ENCODE data around the gene ASB6. TPM values are rescaled to one million over a fixed set of nuclear protein-coding genes. Genes with fewer than 3 reads are reported as not detected.

Gene ASB6
- total RNA-seq, 1 donor from 2014 or later, result 9.2 TPM

- H3K27me3 Mint-ChIP-seq (ENCODE audit: insufficient read depth, low read depth), result peaks cover 18% of the 10 kb centered on the region
- peak overlapping the region; percentile 18 for H3K4me2 ChIP-seq
- H3K9me3 Mint-ChIP-seq, result no peaks in the 10 kb centered on the region
- no peaks in the 10 kb centered on the region for H3K36me3 Mint-ChIP-seq
- peak overlapping the region; percentile 98 for H3K27ac Mint-ChIP-seq
- no peaks in the 10 kb centered on the region for H3K36me3 ChIP-seq
- no peak overlapping the region for H3K9ac ChIP-seq
- no peak overlapping the region for H3K4me3 ChIP-seq
- no peaks in the 10 kb centered on the region for H4K20me1 ChIP-seq (ENCODE audit: low read depth)
- H3K27ac ChIP-seq, result no peak overlapping the region
- H3K27me3 ChIP-seq, result no peaks in the 10 kb centered on the region
- no peak overlapping the region for H3K4me3 Mint-ChIP-seq
- H3K9me3 ChIP-seq (ENCODE audit: low read depth), result no peaks in the 10 kb centered on the region
- H3K79me2 ChIP-seq (ENCODE audit: low read depth), result no peaks in the 10 kb centered on the region
- peak; percentile 46 for DNase-seq (ENCODE audit: low spot score)
- H2AFZ ChIP-seq (replicated peaks), result no peak overlapping the region
- peaks cover 7% of the 10 kb centered on the region for H3K4me1 ChIP-seq
- peaks cover 23% of the 10 kb centered on the region for H3K4me1 Mint-ChIP-seq
- no peaks in the 10 kb centered on the region for H3F3A ChIP-seq (ENCODE audit: low read depth)
- no peak for TF ChIP-seq EZH2phosphoT487 (IDR thresholded peaks at IDR 0.05)
- TF ChIP-seq EZH2 (IDR thresholded peaks at IDR 0.05), result no peak
- no peak for TF ChIP-seq CTCF (IDR thresholded peaks at IDR 0.05)
These were observed 35.5 kb upstream of the ASB6 start for GRCh38 chr9:129677456-129677855.

GRCh38 chr9:129676975-129677374 lies 35.0 kb upstream of the ASB6 start:
- Mint-ChIP-seq H3K27ac (peak overlapping the region; percentile 94), H3K27me3 (ENCODE audit: insufficient read depth, low read depth) (peaks cover 16% of the 10 kb centered on the region), H3K9me3 (no peaks in the 10 kb centered on the region), H3K4me1 (peaks cover 23% of the 10 kb centered on the region), H3K36me3 (no peaks in the 10 kb centered on the region), H3K4me3 (no peak overlapping the region)
- H3K79me2 ChIP-seq (ENCODE audit: low read depth), result no peaks in the 10 kb centered on the region
- TF ChIP-seq EZH2 (IDR thresholded peaks at IDR 0.05) (no peak), EZH2phosphoT487 (IDR thresholded peaks at IDR 0.05) (no peak), CTCF (IDR thresholded peaks at IDR 0.05) (no peak)
- no peak overlapping the region for H3K27ac ChIP-seq
- no peak overlapping the region for H3K9ac ChIP-seq
- no peaks in the 10 kb centered on the region for H3K9me3 ChIP-seq (ENCODE audit: low read depth)
- H3K4me2 ChIP-seq, result no peak overlapping the region
- no peak overlapping the region for H2AFZ ChIP-seq (replicated peaks)
- DNase-seq (ENCODE audit: low spot score), result no peak
- no peaks in the 10 kb centered on the region for H3F3A ChIP-seq (ENCODE audit: low read depth)
- H3K4me3 ChIP-seq, result no peak overlapping the region
- H3K36me3 ChIP-seq, result no peaks in the 10 kb centered on the region
- peaks cover 7% of the 10 kb centered on the region for H3K4me1 ChIP-seq
- no peaks in the 10 kb centered on the region for H3K27me3 ChIP-seq
- H4K20me1 ChIP-seq (ENCODE audit: low read depth), result no peaks in the 10 kb centered on the region

DNA sequence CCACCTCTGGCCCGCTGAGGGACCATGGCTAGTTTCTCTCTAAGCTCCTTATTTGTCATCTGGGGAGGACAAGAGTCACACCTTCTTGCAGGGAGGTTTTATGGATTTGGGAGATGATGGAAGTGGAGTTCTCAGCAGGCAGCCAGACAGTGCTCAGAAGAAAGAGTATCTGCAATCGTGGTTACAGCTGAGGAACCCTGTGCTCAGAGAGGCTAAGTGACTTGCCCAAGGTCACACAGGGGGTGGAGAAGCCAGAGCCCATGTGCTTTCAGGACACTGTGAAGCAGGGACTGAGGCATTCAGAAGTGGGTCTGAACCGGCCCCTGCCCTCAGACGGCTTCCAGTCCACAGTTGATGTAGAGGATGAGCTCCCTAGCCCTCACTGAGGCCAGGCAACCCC lies 34.3 kb upstream of the ASB6 start:
- Histone ChIP-seq H3K27me3 (no peaks in the 10 kb centered on the region), H3K79me2 (ENCODE audit: low read depth) (no peaks in the 10 kb centered on the region)
- TF ChIP-seq EZH2phosphoT487 (IDR thresholded peaks at IDR 0.05) (no peak), EZH2 (IDR thresholded peaks at IDR 0.05) (no peak), CTCF (IDR thresholded peaks at IDR 0.05) (no peak)

More for the DNA sequence above, 34.3 kb upstream of the ASB6 start:
- H3K4me1 ChIP-seq, result peaks cover 7% of the 10 kb centered on the region
- H3K4me3 ChIP-seq, result no peak overlapping the region
- no peak overlapping the region for H3K27ac Mint-ChIP-seq
- H3K9ac ChIP-seq, result no peak overlapping the region
- H3K4me3 Mint-ChIP-seq, result no peak overlapping the region
- DNase-seq (ENCODE audit: low spot score), result no peak
- H3K9me3 Mint-ChIP-seq, result no peaks in the 10 kb centered on the region
- H3F3A ChIP-seq (ENCODE audit: low read depth), result no peaks in the 10 kb centered on the region
- H3K36me3 Mint-ChIP-seq, result no peaks in the 10 kb centered on the region
- H3K4me2 ChIP-seq, result no peak overlapping the region
- peaks cover 23% of the 10 kb centered on the region for H3K4me1 Mint-ChIP-seq
- H3K27ac ChIP-seq, result no peak overlapping the region
- H2AFZ ChIP-seq (replicated peaks), result no peak overlapping the region
- no peaks in the 10 kb centered on the region for H4K20me1 ChIP-seq (ENCODE audit: low read depth)
- H3K27me3 Mint-ChIP-seq (ENCODE audit: insufficient read depth, low read depth), result peaks cover 16% of the 10 kb centered on the region
- H3K9me3 ChIP-seq (ENCODE audit: low read depth), result no peaks in the 10 kb centered on the region
- H3K36me3 ChIP-seq, result no peaks in the 10 kb centered on the region

Measured in neural progenitor cell (in vitro differentiated cells).